BLaER1 treated with 17β-estradiol and CSF1 and Interleukin-3, amounts not matched to agents 10 nM and 100 nM (cell line): ENCODE measurements around the gene MMP28.

Experiments used
- H3K27ac ChIP-seq, 11 experiments: shearing (Covaris generic); formaldehyde crosslinking; 2 replicates each; pipeline ENCODE4 v1.8.1; 2022
- H3K27me3 ChIP-seq, 11 experiments: shearing (Covaris generic); formaldehyde crosslinking; 2 replicates each; pipeline ENCODE4 v1.8.1; 2022
- H3K36me3 ChIP-seq, 11 experiments: shearing (Covaris generic); formaldehyde crosslinking; 2 replicates each; pipeline ENCODE4 v1.8.1; 2022
- H3K4me1 ChIP-seq, 10 experiments: shearing (Covaris generic); formaldehyde crosslinking; 2 replicates each; pipeline ENCODE4 v1.8.1; 2022
- H3K4me2 ChIP-seq, 11 experiments: shearing (Covaris generic); formaldehyde crosslinking; 2 replicates each; pipeline ENCODE4 v1.8.1; 2022
- H3K4me3 ChIP-seq, 10 experiments: shearing (Covaris generic); formaldehyde crosslinking; 2 replicates each; pipeline ENCODE4 v1.8.1; 2022
- H3K9ac ChIP-seq, 11 experiments: shearing (Covaris generic); formaldehyde crosslinking; 2 replicates each; pipeline ENCODE4 v1.8.1; 2022
- H3K9me3 ChIP-seq, 11 experiments: shearing (Covaris generic); formaldehyde crosslinking; replicated peaks in 1 of 11; 2 replicates each; pipeline ENCODE4 v1.8.1; 2022
- H4K20me1 ChIP-seq, 11 experiments: shearing (Covaris generic); formaldehyde crosslinking; 2 replicates each; pipeline ENCODE4 v1.8.1; 2022
- Cebpa-rat ChIP-seq, 11 experiments: shearing (Covaris generic); IDR thresholded peaks; 2 replicates each; pipeline ENCODE4 v1.8.1; 2022

MMP28 gene

DNA sequence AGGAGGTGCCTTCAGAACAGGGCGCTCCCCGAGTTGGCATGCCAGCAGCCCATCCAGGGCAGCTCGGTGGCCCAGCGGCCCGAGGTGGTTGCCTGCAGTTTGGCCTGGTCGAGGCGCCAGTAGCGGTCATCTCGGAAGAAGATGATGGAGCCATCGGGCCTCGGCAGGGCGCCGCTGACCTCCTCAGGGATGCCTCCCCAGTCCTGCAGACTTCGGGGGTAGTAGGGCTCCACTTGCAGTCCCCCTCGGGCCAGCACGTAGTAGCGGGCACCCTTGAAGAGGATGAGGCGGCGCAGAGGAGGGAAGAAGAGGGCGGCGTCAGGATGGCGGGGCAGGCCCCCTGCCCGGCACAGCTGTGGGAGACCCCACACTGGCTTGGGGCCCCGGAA is 29.0 kb downstream of the MMP28 start:
- no peak for TF ChIP-seq Cebpa-rat (IDR thresholded peaks at IDR 0.05)
- H3K4me2 ChIP-seq = peak overlapping the region in 4 of 11 experiments; percentile 77 to 97 (median 92); a peak in 5 of 22 replicates
- no peaks in the 10 kb centered on the region for H3K36me3 ChIP-seq
- H3K27me3 ChIP-seq = peaks cover 0 to 9% (median 0%) of the 10 kb centered on the region in 11 experiments; a peak in 1 of 22 replicates
- H4K20me1 ChIP-seq = peaks cover 0 to 23% (median 0%) of the 10 kb centered on the region in 11 experiments; a peak in 3 of 22 replicates
- no peak overlapping the region for H3K4me3 ChIP-seq
- H3K9me3 ChIP-seq = no peaks in the 10 kb centered on the region
- peaks cover 0 to 37% (median 24%) of the 10 kb centered on the region in 10 experiments; a peak in 19 of 20 replicates for H3K4me1 ChIP-seq
- peak overlapping the region in 3 of 11 experiments; percentile 22 to 41 (median 34); a peak in 3 of 22 replicates for H3K9ac ChIP-seq
- no peak overlapping the region for H3K27ac ChIP-seq

DNA sequence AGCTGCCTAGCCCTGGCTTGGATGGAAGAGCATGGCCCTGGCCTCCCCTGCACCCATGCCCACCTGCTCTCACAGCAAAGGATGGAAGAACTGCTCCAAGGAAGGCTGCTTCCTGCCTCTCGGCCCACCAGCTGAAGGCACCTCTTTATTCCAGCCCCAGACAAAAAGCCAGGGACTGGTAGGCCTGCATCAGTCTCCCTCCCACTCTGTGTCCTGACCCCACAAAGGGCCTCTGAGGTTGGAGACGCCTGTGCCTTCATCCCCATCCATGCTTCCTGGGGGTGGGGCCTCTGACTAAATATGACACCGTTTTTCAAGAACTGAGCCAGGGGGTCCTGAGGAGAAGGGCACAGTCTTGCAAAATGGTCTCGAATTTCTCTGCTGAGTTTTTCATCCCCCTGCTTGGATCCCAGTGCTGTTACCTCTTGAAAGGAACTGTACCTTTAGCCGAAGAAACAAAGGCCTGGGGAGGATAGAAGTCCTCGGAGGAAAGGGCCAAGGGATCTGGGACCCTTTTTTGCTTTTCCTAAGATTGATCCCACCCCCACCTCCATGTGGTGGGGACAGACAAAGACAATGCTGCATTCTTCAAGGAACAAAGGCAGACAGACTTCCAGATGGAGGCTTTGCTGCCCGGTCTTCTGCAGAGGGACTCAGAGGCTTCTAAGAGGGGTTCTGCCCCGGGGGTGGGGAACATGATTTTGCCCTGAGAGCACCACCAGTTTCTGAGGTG is 29.5 kb downstream of the MMP28 start:
- no peak overlapping the region for H3K27ac ChIP-seq
- H3K4me3 ChIP-seq = no peak overlapping the region
- H3K4me1 ChIP-seq = peaks cover 0 to 37% (median 24%) of the 10 kb centered on the region in 10 experiments; a peak in 19 of 20 replicates
- H3K4me2 ChIP-seq = peak overlapping the region in 8 of 11 experiments; percentile 77 to 97 (median 95); a peak in 11 of 22 replicates
- H3K9ac ChIP-seq = peak overlapping the region in 5 of 11 experiments; percentile 6 to 77 (median 66); a peak in 6 of 22 replicates
- TF ChIP-seq Cebpa-rat (IDR thresholded peaks at IDR 0.05) = no peak
- H3K27me3 ChIP-seq = peaks cover 0 to 9% (median 0%) of the 10 kb centered on the region in 11 experiments; a peak in 1 of 22 replicates
- H4K20me1 ChIP-seq = peaks cover 0 to 23% (median 0%) of the 10 kb centered on the region in 11 experiments; a peak in 3 of 22 replicates
- H3K36me3 ChIP-seq = no peaks in the 10 kb centered on the region
- no peaks in the 10 kb centered on the region for H3K9me3 ChIP-seq

DNA sequence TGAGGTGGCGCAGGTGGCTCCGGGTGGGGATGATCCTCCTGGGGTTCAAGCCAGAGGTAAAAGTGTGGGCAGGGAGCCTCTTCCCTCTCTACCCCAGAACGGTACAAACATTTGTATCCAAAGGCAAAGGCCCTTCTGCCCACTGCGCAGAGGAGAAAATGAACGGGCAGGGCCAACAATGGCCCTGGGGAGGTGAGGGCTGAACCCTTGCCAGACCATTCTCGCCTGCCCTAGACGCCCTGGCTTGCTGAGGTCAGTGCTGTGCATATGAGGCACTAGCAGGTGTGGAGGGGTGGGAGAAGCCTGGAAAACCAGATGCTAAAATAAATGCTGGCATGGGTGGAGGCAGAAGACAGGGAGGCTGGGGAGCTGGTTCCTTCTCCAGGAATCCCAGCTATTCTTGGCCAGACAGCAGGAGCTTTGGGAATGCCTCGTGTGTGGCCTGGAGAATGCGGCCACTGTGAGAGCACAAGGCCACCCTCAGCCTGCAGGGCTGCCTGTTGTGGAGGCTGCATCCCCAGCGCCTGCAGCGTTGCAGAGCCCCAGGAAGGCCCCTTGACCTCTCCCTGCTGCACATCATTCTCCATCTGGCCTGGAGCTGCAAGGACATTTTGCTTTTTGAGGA is 30.2 kb downstream of the MMP28 start:
- Histone ChIP-seq H3K27ac (peak overlapping the region in 2 of 11 experiments; percentile 57 to 64; a peak in 2 of 22 replicates), H3K27me3 (peaks cover 0 to 9% (median 0%) of the 10 kb centered on the region in 11 experiments; a peak in 1 of 22 replicates), H3K4me2 (peak overlapping the region; percentile 77 to 99 (median 96)), H3K4me3 (peak overlapping the region in 9 of 10 experiments; percentile 55 to 76 (median 65); a peak in 15 of 20 replicates), H4K20me1 (peaks cover 0 to 23% (median 0%) of the 10 kb centered on the region in 11 experiments; a peak in 3 of 22 replicates), H3K4me1 (peaks cover 0 to 31% (median 24%) of the 10 kb centered on the region in 10 experiments; a peak in 19 of 20 replicates), H3K9ac (peak overlapping the region in 9 of 11 experiments; percentile 43 to 77 (median 64); a peak in 15 of 22 replicates), H3K9me3 (no peaks in the 10 kb centered on the region), H3K36me3 (no peaks in the 10 kb centered on the region)
- no peak for TF ChIP-seq Cebpa-rat (IDR thresholded peaks at IDR 0.05)

DNA sequence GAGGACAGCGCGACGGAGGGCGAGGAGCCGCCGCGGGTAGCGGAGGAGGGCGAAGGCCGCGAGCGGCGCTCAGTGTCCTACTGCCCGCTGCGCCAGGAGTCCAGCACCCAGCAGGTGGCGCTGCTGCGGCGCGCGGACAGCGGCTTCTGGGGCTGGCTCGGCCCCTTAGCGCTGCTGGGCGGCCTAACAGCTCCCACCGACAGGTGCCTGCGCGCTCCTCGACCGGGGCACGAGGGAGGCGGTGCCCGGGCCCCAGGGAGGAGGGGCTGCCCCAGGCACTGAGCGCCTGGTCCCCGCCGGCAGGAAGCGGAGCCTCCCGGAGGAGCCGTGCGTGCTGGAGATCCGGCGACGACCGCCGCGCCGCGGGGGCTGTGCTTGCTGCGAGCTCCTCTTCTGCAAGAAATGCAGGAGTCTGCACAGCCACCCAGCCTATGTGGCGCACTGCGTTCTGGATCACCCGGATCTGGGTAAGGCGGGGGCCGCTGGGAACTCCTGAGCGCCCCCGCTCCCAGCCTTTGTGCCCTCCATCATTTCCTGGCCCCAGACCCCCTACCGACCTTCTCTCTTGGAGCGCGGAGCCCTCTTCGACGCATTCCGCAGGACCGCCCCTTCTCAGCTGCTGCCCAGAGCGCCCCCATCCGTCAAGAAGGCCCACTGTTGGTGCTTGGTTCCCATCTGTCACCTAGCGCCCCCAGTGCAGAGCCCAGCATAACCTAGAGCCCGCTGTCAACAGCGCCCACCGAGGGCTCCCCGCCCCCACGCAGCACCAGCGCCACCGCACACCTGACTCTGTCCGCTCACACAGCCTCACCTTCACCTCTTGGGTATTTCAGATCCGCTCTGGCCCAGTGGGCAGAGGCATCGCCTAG is 31.1 kb downstream of the MMP28 start:
- Histone ChIP-seq H3K27me3 (peaks cover 0 to 9% (median 0%) of the 10 kb centered on the region in 11 experiments; a peak in 1 of 22 replicates), H3K4me1 (peaks cover 0 to 31% (median 24%) of the 10 kb centered on the region in 10 experiments; a peak in 19 of 20 replicates), H3K27ac (peak overlapping the region in 6 of 11 experiments; percentile 8 to 64 (median 38); a peak in 9 of 22 replicates), H3K9ac (peak overlapping the region; percentile 34 to 77 (median 63); a peak in 20 of 22 replicates), H3K9me3 (no peaks in the 10 kb centered on the region), H3K4me2 (peak overlapping the region; percentile 77 to 99 (median 96)), H3K36me3 (no peaks in the 10 kb centered on the region), H3K4me3 (peak overlapping the region; percentile 55 to 76 (median 64)), H4K20me1 (peaks cover 0 to 23% (median 0%) of the 10 kb centered on the region in 11 experiments; a peak in 3 of 22 replicates)
- no peak for TF ChIP-seq Cebpa-rat (IDR thresholded peaks at IDR 0.05)

DNA sequence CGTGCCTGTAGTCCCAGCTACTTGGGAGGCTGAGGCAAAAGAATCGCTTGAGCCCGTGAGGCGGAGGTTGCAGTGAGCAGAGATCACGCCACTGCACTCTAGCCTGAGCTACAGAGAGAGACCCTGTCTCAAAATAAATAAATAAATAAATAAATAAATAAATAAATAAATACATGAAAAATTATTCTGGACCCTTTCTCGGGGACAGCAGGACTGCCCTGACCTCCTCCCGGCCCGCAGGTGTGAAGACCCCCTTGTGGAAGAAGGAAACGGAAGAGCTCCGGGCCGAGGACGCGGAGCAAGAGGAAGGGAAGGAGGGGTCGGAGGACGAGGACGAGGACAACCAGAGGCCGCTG is 31.7 kb downstream of the MMP28 start:
- no peak for TF ChIP-seq Cebpa-rat (IDR thresholded peaks at IDR 0.05)
- Histone ChIP-seq H3K4me3 (peak overlapping the region; percentile 55 to 76 (median 64)), H3K9ac (peak overlapping the region; percentile 34 to 77 (median 63); a peak in 20 of 22 replicates)

DNA sequence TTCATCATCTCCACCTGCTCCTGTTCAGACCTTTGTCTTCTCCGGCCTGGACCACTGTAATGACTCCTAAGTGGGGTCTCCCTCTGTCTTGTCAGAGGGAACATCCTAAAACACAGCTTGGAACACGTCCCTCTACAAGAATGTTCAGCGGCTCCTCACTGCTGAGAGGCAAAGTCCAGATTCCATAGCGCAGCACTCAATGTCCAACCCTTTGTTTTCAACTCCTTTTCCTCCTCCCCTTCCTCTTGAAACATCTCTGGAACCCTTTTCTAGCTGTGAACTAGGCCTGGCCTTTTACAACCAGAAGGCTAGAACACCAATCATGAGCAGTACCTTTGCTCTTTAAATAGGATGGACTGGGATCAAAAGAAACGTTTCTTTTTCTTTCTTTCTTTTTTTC is 33.8 kb downstream of the MMP28 start:
- Histone ChIP-seq H4K20me1 (peaks cover 0 to 21% (median 0%) of the 10 kb centered on the region in 11 experiments; a peak in 3 of 22 replicates), H3K27ac (no peak overlapping the region), H3K9me3 (0 out of 22 replicates have a peak, but pooled peaks cover 0 to 3% (median 0%) of the 10 kb centered on the region in 11 experiments), H3K36me3 (no peaks in the 10 kb centered on the region), H3K4me1 (peaks cover 3 to 27% (median 22%) of the 10 kb centered on the region in 10 experiments), H3K27me3 (peaks cover 0 to 9% (median 0%) of the 10 kb centered on the region in 11 experiments; a peak in 1 of 22 replicates), H3K4me2 (no peak overlapping the region), H3K9ac (no peak overlapping the region), H3K4me3 (no peak overlapping the region)
- TF ChIP-seq Cebpa-rat (IDR thresholded peaks at IDR 0.05) = no peak

More for the DNA sequence above, 31.7 kb downstream of the MMP28 start:
- H3K4me1 ChIP-seq = peaks cover 0 to 31% (median 24%) of the 10 kb centered on the region in 10 experiments; a peak in 19 of 20 replicates
- H3K36me3 ChIP-seq = no peaks in the 10 kb centered on the region
- peaks cover 0 to 23% (median 0%) of the 10 kb centered on the region in 11 experiments; a peak in 3 of 22 replicates for H4K20me1 ChIP-seq
- H3K4me2 ChIP-seq = peak overlapping the region; percentile 77 to 99 (median 96)
- no peaks in the 10 kb centered on the region for H3K9me3 ChIP-seq
- H3K27me3 ChIP-seq = peaks cover 0 to 9% (median 0%) of the 10 kb centered on the region in 11 experiments; a peak in 1 of 22 replicates
- H3K27ac ChIP-seq = no peak overlapping the region

DNA sequence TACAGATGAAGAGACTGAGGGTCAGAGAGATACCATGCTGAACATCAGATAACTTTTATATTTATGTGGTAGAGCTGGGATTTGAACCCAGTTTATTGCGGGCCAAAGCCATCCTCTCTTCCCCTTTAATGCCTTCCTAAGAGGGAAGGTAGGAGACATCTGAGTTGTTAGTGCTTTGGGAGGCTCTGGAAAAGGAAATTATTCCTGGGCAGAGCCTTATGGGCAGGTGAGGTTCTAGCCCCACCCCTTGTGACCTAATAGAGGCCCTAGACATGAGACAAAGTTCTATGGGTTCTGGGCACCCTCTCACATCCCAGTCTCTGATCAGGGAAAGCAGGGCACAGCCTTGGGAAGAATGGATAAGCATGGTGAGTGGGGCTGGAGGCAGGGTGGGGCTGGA is 34.9 kb downstream of the MMP28 start, which contains the start of gene C17orf50:
Gene C17orf50, plus strand, starts transcription at position 301 of the 400 bp plus-strand sequence. Its CDS starts 55 bp downstream, at position 356.
- Histone ChIP-seq H3K27me3 (peaks cover 0 to 9% (median 0%) of the 10 kb centered on the region in 11 experiments; a peak in 1 of 22 replicates), H4K20me1 (peaks cover 0 to 14% (median 0%) of the 10 kb centered on the region in 11 experiments; a peak in 2 of 22 replicates), H3K27ac (no peak within 1 kb of the TSS), H3K9ac (no peak within 1 kb of the TSS), H3K9me3 (0 out of 22 replicates have a peak, but pooled peaks cover 0 to 3% (median 0%) of the 10 kb centered on the region in 11 experiments), H3K4me1 (peaks cover 12 to 22% (median 14%) of the 10 kb centered on the region in 10 experiments), H3K4me3 (no peak within 1 kb of the TSS), H3K36me3 (no peaks in the 10 kb centered on the region), H3K4me2 (no peak within 1 kb of the TSS)
- no peak for TF ChIP-seq Cebpa-rat (IDR thresholded peaks at IDR 0.05)
